Activated naive CD4-positive, alpha-beta T cell (primary cell): ENCODE measurements around the gene MAFF.
"Not testable (repeated sequence)": the region's sequence is repeated elsewhere in the genome, so short reads cannot be mapped to it uniquely, and the experiment has no call there.

ENCODE experiments used
- DNase-seq, 4 experiments: peaks; one replicate each; lab custom pipeline; 2025; lab: John Stamatoyannopoulos, UW

The MAFF gene

GRCh38 chr22:38177571-38177925 lies 24.2 kb upstream of the MAFF start:
- DNase-seq, result not testable (repeated sequence)

- no peak for DNase-seq
Measured at GRCh38 chr22:38177926-38178604, 23.7 kb upstream of the MAFF start.

- not testable (repeated sequence) for DNase-seq
Measured at GRCh38 chr22:38178605-38178937, 23.2 kb upstream of the MAFF start.

- no peak for DNase-seq
Measured at GRCh38 chr22:38180841-38181452, 20.8 kb upstream of the MAFF start.

- peak; percentile 88 to 93 (median 92) for DNase-seq
Measured at GRCh38 chr22:38181453-38182200, 20.2 kb upstream of the MAFF start, which contains the start of gene PLA2G6. TSS of gene PLA2G6 (minus strand) at chr22:38181830. CDS start at chr22:38169426, 12,404 bp downstream.

- no peak for DNase-seq
Measured at GRCh38 chr22:38184788-38185187, 17.0 kb upstream of the MAFF start.

- DNase-seq, result no peak
Measured at GRCh38 chr22:38186429-38186828, 15.4 kb upstream of the MAFF start.

GRCh38 chr22:38187413-38188212 lies 14.2 kb upstream of the MAFF start:
- DNase-seq, result no peak

- DNase-seq, result no peak
Measured at GRCh38 chr22:38189104-38189503, 12.7 kb upstream of the MAFF start.

- DNase-seq, result no peak
Measured at GRCh38 chr22:38190581-38190980, 11.2 kb upstream of the MAFF start.

GRCh38 chr22:38191055-38191454 lies 10.7 kb upstream of the MAFF start:
- no peak for DNase-seq

- DNase-seq, result no peak
Measured at GRCh38 chr22:38191731-38192474, 9.9 kb upstream of the MAFF start.

- no peak for DNase-seq
Measured at GRCh38 chr22:38192475-38192863, 9.3 kb upstream of the MAFF start.

- DNase-seq, result no peak
Measured at GRCh38 chr22:38193580-38193979, 8.2 kb upstream of the MAFF start.

- no peak for DNase-seq
Measured at GRCh38 chr22:38196791-38197419, 4.9 kb upstream of the MAFF start.

- DNase-seq, result no peak
Measured at GRCh38 chr22:38199826-38200559, 1.8 kb upstream of the MAFF start.

- DNase-seq, result no peak
Measured at GRCh38 chr22:38201371-38201710, 453 bp upstream of the MAFF start.

GRCh38 chr22:38202437-38203089 lies 769 bp downstream of the MAFF start:
- DNase-seq, result peak in 1 of 4 experiments; percentile 43

- DNase-seq, result peak in 1 of 4 experiments; percentile 26
Measured at GRCh38 chr22:38203090-38203810, 1.5 kb downstream of the MAFF start.
